Sigmoid colon (tissue), 7 donors: Measurements from ENCODE around the gene HTT. TPM values are rescaled to one million over a fixed set of nuclear protein-coding genes. Genes with fewer than 3 reads are reported as not detected.
"Not testable (repeated sequence)": the region's sequence is repeated elsewhere in the genome, so short reads cannot be mapped to it uniquely, and the experiment has no call there.

ENCODE experiments used
- DNase-seq: peaks from one replicate; pipeline ENCODE4 v3.0.0-alpha.2; 2019
- H3K27ac ChIP-seq, 4 donors: fragments of 200-600 bp; sonication (generic); one replicate each; pipeline ENCODE4 v1.5.1; 2016 to 2019; ENCODE audit warnings: mild to moderate bottlenecking in 1 of 4
- H3K27me3 ChIP-seq, 3 donors: fragments of 200-600 bp; sonication (generic); one replicate each; pipeline ENCODE4 v1.5.1; 2019; ENCODE audit warnings: mild to moderate bottlenecking in 1 of 3
- H3K36me3 ChIP-seq, 4 donors: fragments of 200-600 bp; sonication (generic); one replicate each; pipeline ENCODE4 v1.5.1; 2016 to 2019
- H3K4me1 ChIP-seq, 4 donors: fragments of 200-600 bp; sonication (generic); one replicate each; pipeline ENCODE4 v1.5.1; 2017 to 2019
- H3K4me3 ChIP-seq, 4 donors: fragments of 200-600 bp; sonication (generic); one replicate each; pipeline ENCODE4 v1.5.1; 2017 to 2019; ENCODE audit warnings: mild to moderate bottlenecking in 2 of 4, moderate library complexity in 1 of 4
- H3K9me3 ChIP-seq, 4 donors: fragments of 200-600 bp in 3 of 4; sonication (generic) in 3 of 4; one replicate each; pipeline versions ENCODE4 v1.5.1 to v1.6.1; 2013 to 2019
- EP300 ChIP-seq, 4 donors: sonication (generic); formaldehyde crosslinking; IDR thresholded peaks; one replicate each; pipeline ENCODE4 v1.6.1; 2017; ENCODE audit warnings: antibody characterized with exemption in 4 of 4
- POLR2A ChIP-seq, 2 donors: fragments of 450-650 bp; IDR thresholded peaks; one replicate each; pipeline ENCODE4 v1.6.1; 2016; ENCODE audit warnings: antibody characterized with exemption in 2 of 2, mild to moderate bottlenecking in 2 of 2, moderate library complexity in 2 of 2
- POLR2AphosphoS5 ChIP-seq, 4 donors: sonication (generic); formaldehyde crosslinking; IDR thresholded peaks; one replicate each; pipeline ENCODE4 v1.6.1; 2017; ENCODE audit warnings: antibody characterized with exemption in 4 of 4
- WGBS, 2 donors: extraction: QIAGEN DNeasy Blood & Tissue Kit; methylation state at CpG; one replicate each; pipeline ENCODE4 v1.1.7; 2013; 5-methylcytosine and 5-hydroxymethylcytosine counted together
- intact Hi-C: fragments of 100-400 bp; cut with DNase I; formaldehyde crosslinking; loops from one replicate; pipeline ENCODE4 v1.15.1; 2023
- polyA plus RNA-seq, 3 donors: library from polyadenylated mRNA; stranded (reverse); fragments of 200-250 nt; gene quantifications; one replicate each; pipeline ENCODE4 v1.2.3, GENCODE V29; 2013
- total RNA-seq, 4 donors: library from RNA; depleted of rRNA; stranded (reverse); fragments of >200 nt; gene quantifications; one replicate each; pipeline ENCODE4 v1.1.0, GENCODE V29; 2016
- TF ChIP-seq, protein P1 (sequence below), 4 experiments: fragments of 450-650 bp in 3 of 4; fragments of 200-600 bp in 1 of 4; IDR thresholded peaks; one replicate each; pipeline ENCODE4 v1.5.1; 2016 to 2019; ENCODE audit warnings: antibody characterized with exemption in 4 of 4, mild to moderate bottlenecking in 3 of 4, moderate library complexity in 2 of 4
- donor health status: healthy with polysubstance abuse.
- donor health status: Bipolar disorder and iron deficiency.
- donor health status: healthy.

HTT gene
- total and polyA plus RNA-seq, 7 donors: 6.5 to 41.5 (median 22.7) TPM

DNA sequence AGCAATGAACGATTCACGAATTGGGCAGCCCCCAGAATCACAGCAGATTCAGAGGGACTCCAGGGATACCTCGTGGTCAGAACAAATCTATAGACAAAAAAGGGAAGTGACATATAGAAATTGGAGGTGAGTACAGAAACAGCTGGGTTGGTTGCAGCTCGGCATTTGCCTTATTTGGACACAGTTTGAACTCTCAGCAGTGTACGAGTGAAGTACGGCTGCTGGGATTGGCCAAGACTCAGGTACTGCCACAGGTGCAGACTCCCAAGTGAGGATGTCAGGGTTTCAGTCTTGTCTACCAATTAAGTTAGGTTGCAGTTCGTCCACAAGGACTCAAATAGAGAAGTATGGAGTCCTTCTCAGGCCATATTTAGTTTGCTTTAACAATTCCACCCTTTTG, 28.3 kb upstream of the HTT start:
- H3K27ac ChIP-seq: no peak overlapping the region
- peaks cover 0 to 10% (median 0%) of the 10 kb centered on the region in 3 donors for H3K27me3 ChIP-seq
- H3K9me3 ChIP-seq: no peaks in the 10 kb centered on the region
- no peak for DNase-seq
- no peaks in the 10 kb centered on the region for H3K36me3 ChIP-seq
- WGBS, 2 donors: 64 to 69% methylated on average over 7 of the region's 7 CpGs
- H3K4me1 ChIP-seq: peaks cover 0 to 14% (median 7%) of the 10 kb centered on the region in 4 donors
- no peak overlapping the region for H3K4me3 ChIP-seq
- intact Hi-C loops: no loop called here
- no peak for TF ChIP-seq EP300 (IDR thresholded peaks at IDR 0.05)
- TF ChIP-seq POLR2AphosphoS5 (IDR thresholded peaks at IDR 0.05): no peak
- TF ChIP-seq POLR2A (IDR thresholded peaks at IDR 0.05): no peak
- TF ChIP-seq, protein P1, sequence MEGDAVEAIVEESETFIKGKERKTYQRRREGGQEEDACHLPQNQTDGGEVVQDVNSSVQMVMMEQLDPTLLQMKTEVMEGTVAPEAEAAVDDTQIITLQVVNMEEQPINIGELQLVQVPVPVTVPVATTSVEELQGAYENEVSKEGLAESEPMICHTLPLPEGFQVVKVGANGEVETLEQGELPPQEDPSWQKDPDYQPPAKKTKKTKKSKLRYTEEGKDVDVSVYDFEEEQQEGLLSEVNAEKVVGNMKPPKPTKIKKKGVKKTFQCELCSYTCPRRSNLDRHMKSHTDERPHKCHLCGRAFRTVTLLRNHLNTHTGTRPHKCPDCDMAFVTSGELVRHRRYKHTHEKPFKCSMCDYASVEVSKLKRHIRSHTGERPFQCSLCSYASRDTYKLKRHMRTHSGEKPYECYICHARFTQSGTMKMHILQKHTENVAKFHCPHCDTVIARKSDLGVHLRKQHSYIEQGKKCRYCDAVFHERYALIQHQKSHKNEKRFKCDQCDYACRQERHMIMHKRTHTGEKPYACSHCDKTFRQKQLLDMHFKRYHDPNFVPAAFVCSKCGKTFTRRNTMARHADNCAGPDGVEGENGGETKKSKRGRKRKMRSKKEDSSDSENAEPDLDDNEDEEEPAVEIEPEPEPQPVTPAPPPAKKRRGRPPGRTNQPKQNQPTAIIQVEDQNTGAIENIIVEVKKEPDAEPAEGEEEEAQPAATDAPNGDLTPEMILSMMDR (IDR thresholded peaks at IDR 0.05): no peak

DNA sequence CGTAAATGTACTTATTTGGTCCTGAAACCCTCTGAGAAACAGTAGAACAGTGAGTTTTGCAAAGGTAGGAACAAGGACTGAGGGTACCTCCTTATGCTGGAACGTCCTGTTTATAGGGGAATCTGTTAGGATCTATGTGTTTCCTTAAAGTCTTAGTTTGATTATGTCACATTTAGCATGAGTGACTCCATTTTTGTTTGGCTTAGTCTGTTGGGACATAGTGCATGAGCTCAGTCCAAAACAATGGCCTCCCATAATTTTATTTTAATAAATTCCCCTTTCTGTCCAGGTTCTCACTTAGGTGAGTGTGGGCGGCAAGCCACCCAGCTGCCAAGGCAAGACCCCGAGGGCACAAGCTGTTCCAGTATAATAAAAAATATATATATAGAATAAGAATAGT, 27.9 kb upstream of the HTT start:
- 79 to 86% methylated on average over 4 of the region's 4 CpGs for WGBS, 2 donors

DNA sequence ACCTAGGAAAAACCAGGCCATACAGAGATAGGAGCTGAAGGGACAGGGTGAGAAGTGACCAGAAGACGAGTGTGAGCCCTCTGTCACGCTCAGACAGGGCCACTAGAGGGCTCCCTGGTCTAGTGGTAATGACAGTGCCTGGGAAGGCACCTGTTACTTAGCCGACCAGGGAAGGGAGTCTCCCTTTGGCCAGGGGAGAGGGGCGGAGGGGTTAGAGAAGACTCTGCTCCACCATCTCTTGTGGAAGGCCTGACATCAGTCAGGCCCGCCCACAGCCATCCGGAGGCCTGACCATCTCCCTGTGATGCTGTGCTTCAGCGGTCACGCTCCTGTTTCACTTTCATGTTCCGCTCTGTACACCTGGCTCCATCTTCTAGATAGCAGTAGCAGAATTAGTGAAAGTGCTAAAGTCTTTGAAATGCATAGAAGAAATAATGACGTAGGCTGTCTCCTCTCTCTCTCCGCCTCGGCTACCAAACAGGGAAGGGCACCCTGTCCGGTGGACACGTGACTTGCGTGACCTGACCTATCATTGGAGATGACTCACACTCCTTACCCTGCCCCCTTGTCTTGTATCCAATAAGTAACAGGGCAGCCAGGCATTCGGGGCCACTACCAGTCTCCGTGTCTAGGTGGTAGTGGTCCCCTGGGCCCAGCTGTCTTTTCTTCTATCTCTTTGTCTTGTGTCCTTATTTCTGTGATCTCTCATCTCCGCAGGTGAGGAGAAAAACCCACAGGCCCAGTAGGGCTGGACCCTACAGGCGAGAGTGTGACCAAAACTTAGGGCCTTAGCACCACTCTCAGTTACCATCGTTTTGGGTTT, 26.8 kb upstream of the HTT start:
- peak; percentile 76 for DNase-seq
- H3K9me3 ChIP-seq: no peaks in the 10 kb centered on the region
- intact Hi-C loops: no loop called here
- peaks cover 0 to 5% (median 4%) of the 10 kb centered on the region in 4 donors for H3K4me1 ChIP-seq
- no peaks in the 10 kb centered on the region for H3K36me3 ChIP-seq
- peaks cover 0 to 3% (median 0%) of the 10 kb centered on the region in 3 donors for H3K27me3 ChIP-seq
- peak overlapping the region in 3 of 4 donors; percentile 21 to 23 (median 22) for H3K4me3 ChIP-seq
- TF ChIP-seq EP300 (IDR thresholded peaks at IDR 0.05) (no peak), POLR2AphosphoS5 (IDR thresholded peaks at IDR 0.05) (no peak), POLR2A (IDR thresholded peaks at IDR 0.05) (no peak)
- TF ChIP-seq, protein P1 (IDR thresholded peaks at IDR 0.05): peak; percentile 49 to 79 (median 60)
- no peak overlapping the region for H3K27ac ChIP-seq
- 25 to 33% methylated on average over 20 of the region's 20 CpGs for WGBS, 2 donors

More for the DNA sequence above, 27.9 kb upstream of the HTT start:
- H3K4me3 ChIP-seq: no peak overlapping the region
- intact Hi-C loops: no loop called here
- TF ChIP-seq POLR2A (IDR thresholded peaks at IDR 0.05) (no peak), EP300 (IDR thresholded peaks at IDR 0.05) (no peak), POLR2AphosphoS5 (IDR thresholded peaks at IDR 0.05) (no peak)
- TF ChIP-seq, protein P1 (IDR thresholded peaks at IDR 0.05): no peak
- H3K4me1 ChIP-seq: peaks cover 0 to 10% (median 5%) of the 10 kb centered on the region in 4 donors
- no peak for DNase-seq
- no peak overlapping the region for H3K27ac ChIP-seq
- H3K27me3 ChIP-seq: peaks cover 0 to 6% (median 0%) of the 10 kb centered on the region in 3 donors
- no peaks in the 10 kb centered on the region for H3K36me3 ChIP-seq
- no peaks in the 10 kb centered on the region for H3K9me3 ChIP-seq

DNA sequence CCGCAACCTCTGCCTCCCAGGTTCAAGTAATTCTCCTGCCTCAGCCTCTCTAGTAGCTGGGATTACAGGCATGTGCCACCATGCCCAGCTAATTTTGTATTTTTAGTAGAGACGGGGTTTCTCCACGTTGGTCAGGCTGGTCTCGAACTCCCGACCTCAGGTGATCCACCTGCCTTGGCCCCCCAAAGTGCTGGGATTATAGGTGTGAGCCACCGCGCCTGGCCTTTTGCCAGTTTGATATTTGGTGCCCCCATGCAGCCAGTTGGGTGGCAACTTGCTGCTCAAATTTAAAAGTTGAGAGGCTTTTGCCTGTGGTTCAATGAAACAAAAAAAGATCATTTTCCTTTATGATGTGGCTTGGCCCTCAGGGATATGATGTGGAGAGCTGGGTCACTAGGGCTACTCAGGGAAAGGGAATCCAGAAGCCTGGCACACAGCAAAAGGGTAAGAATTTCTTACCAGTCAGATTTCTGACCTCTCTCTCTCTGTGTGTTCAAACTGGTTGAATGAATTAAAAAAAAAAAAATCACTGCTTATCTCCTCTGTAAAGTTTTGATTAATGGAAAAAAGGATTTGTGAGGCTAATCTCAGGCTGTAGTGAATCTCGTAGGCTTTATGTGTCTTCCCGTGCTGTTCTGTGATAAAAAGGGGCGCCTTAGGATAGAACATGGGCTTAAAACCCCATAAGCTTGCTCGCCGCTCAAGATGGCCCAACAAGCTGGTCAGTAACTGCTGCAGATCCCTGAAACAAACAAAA, 23.2 kb upstream of the HTT start:
- H3K4me3 ChIP-seq, H3K27me3 ChIP-seq, H3K9me3 ChIP-seq, H3K27ac ChIP-seq, H3K36me3 ChIP-seq, intact Hi-C loops, DNase-seq, H3K4me1 ChIP-seq: not testable (repeated sequence)
- WGBS, 2 donors: 85 to 93% methylated on average over 11 to 12 of the region's 12 CpGs

DNA sequence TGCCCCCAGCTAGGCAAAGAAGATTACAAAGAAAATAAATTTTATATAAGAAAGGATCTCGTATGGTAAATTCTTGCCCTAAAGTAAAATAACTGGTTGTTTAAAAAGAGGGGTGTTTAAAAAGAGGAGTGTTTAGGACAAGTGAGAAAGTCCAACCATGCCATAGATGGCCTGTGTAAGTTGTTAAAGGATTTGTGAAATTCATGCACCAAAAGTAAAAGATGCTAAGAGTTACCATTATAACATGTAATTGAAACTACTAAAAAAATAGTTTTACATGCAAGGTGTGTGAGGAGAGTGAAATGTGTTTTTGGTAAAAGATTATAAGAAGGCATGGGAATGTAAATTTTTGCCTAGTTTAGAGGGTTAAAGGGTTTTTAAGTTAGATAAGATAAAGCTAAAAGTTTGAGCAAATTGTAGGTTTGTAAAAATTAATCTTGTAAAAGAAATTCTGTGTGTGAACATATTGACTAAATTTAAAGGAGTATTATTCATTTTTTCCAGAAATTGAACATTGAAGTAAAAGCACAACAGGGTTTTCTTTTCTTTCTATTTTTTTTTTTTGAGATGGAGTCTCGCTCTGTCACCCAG, 20.2 kb upstream of the HTT start:
- WGBS, 2 donors: 98 to 99% methylated on average over 2 of the region's 2 CpGs
- H3K4me3 ChIP-seq: no peak overlapping the region
- no peak overlapping the region for H3K27ac ChIP-seq
- no peaks in the 10 kb centered on the region for H3K4me1 ChIP-seq
- no peak for DNase-seq
- intact Hi-C loops: no loop called here
- no peak for TF ChIP-seq POLR2AphosphoS5 (IDR thresholded peaks at IDR 0.05)
- no peak for TF ChIP-seq POLR2A (IDR thresholded peaks at IDR 0.05)
- no peaks in the 10 kb centered on the region for H3K27me3 ChIP-seq
- no peaks in the 10 kb centered on the region for H3K36me3 ChIP-seq
- no peaks in the 10 kb centered on the region for H3K9me3 ChIP-seq
